Measurements from ENCODE around the gene TM9SF1. TPM values are rescaled to one million over a fixed set of nuclear protein-coding genes. Genes with fewer than 3 reads are reported as not detected.

The TM9SF1 gene
- total RNA-seq, 1 donor: 52.5 TPM

Small RNA genes lying within 50 kb of the gene (small RNA-seq; reads per million reads assigned to genes)
- gene AL136295.4 (not detected), gene CHMP4A (not detected), gene IPO4 (not detected), gene IRF9 (0.49 reads per million), gene MDP1 (not detected), gene RNA5SP383 (not detected)

Other genes starting within 250 kb of the TM9SF1 start
- 33.3 and 35.4 TPM in 2 replicates for gene DHRS4, start 241.7 kb downstream of the TM9SF1 start, total RNA-seq
- 11.1 and 12.2 TPM in 2 replicates for gene DHRS4L2, start 206.5 kb downstream of the TM9SF1 start, total RNA-seq
- 0.14 TPM in 1 of 2 replicates, not detected in the other for gene CARMIL3, start 143.4 kb downstream of the TM9SF1 start, total RNA-seq
- gene CPNE6, start 123.9 kb downstream of the TM9SF1 start, total RNA-seq: not detected in 2 replicates
- gene PCK2, start 101.1 kb downstream of the TM9SF1 start, total RNA-seq: 6.6 and 11.2 TPM in 2 replicates
- 35.8 and 36.3 TPM in 2 replicates for gene DCAF11, start 80.7 kb downstream of the TM9SF1 start, total RNA-seq
- 0.40 and 0.57 TPM in 2 replicates for gene NRL, start 80.5 kb downstream of the TM9SF1 start, total RNA-seq
- 0.27 TPM in 1 of 2 replicates, not detected in the other for gene FITM1, start 64.8 kb downstream of the TM9SF1 start, total RNA-seq
- gene PSME1, start 59.2 kb downstream of the TM9SF1 start, total RNA-seq: 86.7 and 90.6 TPM in 2 replicates
- gene EMC9, start 53.9 kb downstream of the TM9SF1 start, total RNA-seq: 14.9 and 15.3 TPM in 2 replicates
- gene PSME2, start 48.8 kb downstream of the TM9SF1 start, total RNA-seq: 76.7 and 77.1 TPM in 2 replicates
- 42.4 and 54.4 TPM in 2 replicates for gene RNF31, start 47.9 kb downstream of the TM9SF1 start, total RNA-seq
- 24.3 and 32.3 TPM in 2 replicates for gene IRF9, start 34.2 kb downstream of the TM9SF1 start, total RNA-seq
- 2.3 and 8.1 TPM in 2 replicates for gene REC8, start 23.4 kb downstream of the TM9SF1 start, total RNA-seq
- gene IPO4, start 6.6 kb downstream of the TM9SF1 start, total RNA-seq: 53.7 and 54.7 TPM in 2 replicates
- gene TSSK4, start 10.3 kb upstream of the TM9SF1 start, total RNA-seq: 0.13 TPM in 1 of 2 replicates, not detected in the other
- gene CHMP4A, start 18.0 kb upstream of the TM9SF1 start, total RNA-seq: 29.4 and 35.6 TPM in 2 replicates
- gene MDP1, start 20.6 kb upstream of the TM9SF1 start, total RNA-seq: 3.2 and 6.0 TPM in 2 replicates
- gene NEDD8, start 36.9 kb upstream of the TM9SF1 start, total RNA-seq: 118 and 150 TPM in 2 replicates
- gene GMPR2, start 37.5 kb upstream of the TM9SF1 start, total RNA-seq: 63.4 and 67.2 TPM in 2 replicates
- gene TINF2, start 47.2 kb upstream of the TM9SF1 start, total RNA-seq: 50.8 and 52.1 TPM in 2 replicates
- gene TGM1, start 67.7 kb upstream of the TM9SF1 start, total RNA-seq: 1.1 and 1.2 TPM in 2 replicates
- 26.1 and 34.3 TPM in 2 replicates for gene RABGGTA, start 76.2 kb upstream of the TM9SF1 start, total RNA-seq
- 10.1 and 10.9 TPM in 2 replicates for gene DHRS1, start 104.3 kb upstream of the TM9SF1 start, total RNA-seq
- 31.8 and 34.1 TPM in 2 replicates for gene NOP9, start 104.4 kb upstream of the TM9SF1 start, total RNA-seq
- 2.7 and 3.0 TPM in 2 replicates for gene CIDEB, start 112.5 kb upstream of the TM9SF1 start, total RNA-seq
- 10.6 and 10.8 TPM in 2 replicates for gene LTB4R2, start 114.7 kb upstream of the TM9SF1 start, total RNA-seq
- 2.9 and 4.7 TPM in 2 replicates for gene LTB4R, start 116.1 kb upstream of the TM9SF1 start, total RNA-seq
- gene ADCY4, start 139.6 kb upstream of the TM9SF1 start, total RNA-seq: 30.9 and 34.2 TPM in 2 replicates
- gene RIPK3, start 144.6 kb upstream of the TM9SF1 start, total RNA-seq: 2.1 and 5.8 TPM in 2 replicates
- 12.5 and 20.2 TPM in 2 replicates for gene NFATC4, start 172.7 kb upstream of the TM9SF1 start, total RNA-seq
- gene NYNRIN, start 203.6 kb upstream of the TM9SF1 start, total RNA-seq: 11.7 and 12.9 TPM in 2 replicates
- 1.1 and 1.6 TPM in 2 replicates for gene CBLN3, start 234.2 kb upstream of the TM9SF1 start, total RNA-seq
- gene KHNYN, start 234.5 kb upstream of the TM9SF1 start, total RNA-seq: 38.4 and 39.0 TPM in 2 replicates
- 15.8 and 17.9 TPM in 2 replicates for gene SDR39U1, start 247.3 kb upstream of the TM9SF1 start, total RNA-seq

All from thoracic aorta endothelial cell (primary cell).